Memory B cell (primary cell): ENCODE results near the gene APH1B.
"Not testable (repeated sequence)": the region's sequence is repeated elsewhere in the genome, so short reads cannot be mapped to it uniquely, and the experiment has no call there.

Experiments used
- ATAC-seq: fragments of 150-1000 bp; cut with Tn5 transposase; 2 replicates; pipeline ENCODE4 v1.10.0; 2021; ENCODE audit warnings: low read depth, mild to moderate bottlenecking, moderate library complexity
- DNase-seq, 2 donors: peaks; one replicate each; pipeline ENCODE4 v3.0.0; 2022; ENCODE audit warnings: low spot score in 2 of 2
- H3K27ac Mint-ChIP-seq: one replicate; pipeline ENCODE4 v1.8.0; 2022; ENCODE audit warnings: mild to moderate bottlenecking, moderate library complexity, mixed read lengths
- H3K27me3 Mint-ChIP-seq: one replicate; pipeline ENCODE4 v1.8.0; 2022; ENCODE audit warnings: mixed read lengths
- H3K36me3 Mint-ChIP-seq: one replicate; pipeline ENCODE4 v1.8.0; 2022; ENCODE audit warnings: mild to moderate bottlenecking, mixed read lengths
- H3K4me1 Mint-ChIP-seq: one replicate; pipeline ENCODE4 v1.8.0; 2022; ENCODE audit warnings: mixed read lengths
- H3K4me3 Mint-ChIP-seq: one replicate; pipeline ENCODE4 v1.8.0; 2022; ENCODE audit warnings: mild to moderate bottlenecking, moderate library complexity, mixed read lengths
- H3K9me3 Mint-ChIP-seq: one replicate; pipeline ENCODE4 v1.8.0; 2022; ENCODE audit warnings: mixed read lengths

Gene APH1B

DNA sequence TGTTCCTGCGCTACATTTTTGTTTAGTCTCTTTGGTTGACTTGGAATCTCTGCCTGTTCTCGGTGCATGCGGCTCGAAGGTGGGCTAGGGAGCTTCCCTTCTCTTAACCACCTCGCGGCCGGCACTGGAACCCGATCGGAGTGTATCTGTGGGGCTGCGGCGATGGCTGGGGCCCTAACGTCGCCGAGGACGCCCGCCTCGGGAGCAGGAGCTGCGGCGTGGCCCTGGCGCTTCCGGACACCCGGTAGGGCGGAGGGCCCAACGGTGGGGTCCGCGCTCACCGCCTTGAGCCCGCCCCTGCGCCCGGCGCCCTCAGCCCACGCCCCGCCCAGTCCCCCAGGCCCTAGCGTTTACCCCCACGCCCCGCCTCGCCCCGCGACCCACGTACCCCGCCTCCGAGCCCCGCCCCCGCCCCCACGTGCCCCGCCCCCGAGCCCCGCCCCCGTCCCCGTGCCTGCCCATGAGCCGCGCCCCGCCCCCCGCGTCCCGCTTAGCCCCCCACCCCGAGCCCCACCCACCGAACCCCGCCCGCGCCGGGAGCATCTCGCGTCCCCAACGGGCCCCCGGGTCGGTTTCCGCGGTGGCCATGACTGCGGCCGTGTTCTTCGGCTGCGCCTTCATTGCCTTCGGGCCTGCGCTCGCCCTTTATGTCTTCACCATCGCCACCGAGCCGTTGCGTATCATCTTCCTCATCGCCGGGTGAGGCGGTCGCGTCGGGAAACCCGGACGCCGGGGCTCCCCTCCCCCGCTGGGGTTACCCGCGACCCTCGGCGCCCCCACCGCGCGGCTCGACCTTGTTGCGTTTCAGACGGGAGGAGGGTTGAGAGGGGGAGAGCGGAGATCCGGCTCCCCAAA, at the start of gene APH1B:
TSS of gene APH1B (plus strand) at position 568 of the 855 bp plus-strand sequence. CDS start at position 587, 19 bp downstream.
- ATAC-seq, result peak; percentile 77
- peaks cover 2% of the 10 kb centered on the region for H3K36me3 Mint-ChIP-seq
- H3K4me3 Mint-ChIP-seq, result peak within 1 kb of the TSS; percentile 92
- no peaks in the 10 kb centered on the region for H3K9me3 Mint-ChIP-seq
- no peaks in the 10 kb centered on the region for H3K27me3 Mint-ChIP-seq
- peaks cover 14% of the 10 kb centered on the region for H3K4me1 Mint-ChIP-seq
- H3K27ac Mint-ChIP-seq, result peak within 1 kb of the TSS; percentile 85
- peak; percentile 69 to 71 for DNase-seq

DNA sequence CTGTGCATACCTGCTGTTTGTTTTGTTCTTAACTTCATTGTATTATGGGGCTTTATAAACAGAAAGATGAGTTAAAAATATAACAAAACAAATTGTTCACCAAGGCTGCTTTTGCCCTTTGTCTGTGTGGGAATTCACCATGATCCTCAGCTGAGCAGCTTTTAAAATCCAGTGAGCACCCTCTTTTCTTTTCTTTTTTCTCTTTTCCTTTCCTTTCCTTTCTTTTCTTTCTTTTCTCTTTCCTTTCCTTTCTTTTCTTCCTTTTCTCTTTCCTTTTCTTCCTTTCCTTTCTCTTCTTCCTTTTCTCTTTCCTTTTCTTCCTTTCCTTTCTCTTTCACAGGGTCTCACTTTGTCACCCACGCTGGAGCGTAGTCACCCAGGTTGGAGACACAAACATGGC, 49.7 kb upstream of the APH1B start:
- Mint-ChIP-seq H3K4me1 (peaks cover 20% of the 10 kb centered on the region), H3K36me3 (peaks cover 12% of the 10 kb centered on the region), H3K9me3 (no peaks in the 10 kb centered on the region), H3K4me3 (no peak overlapping the region), H3K27me3 (no peaks in the 10 kb centered on the region), H3K27ac (peak overlapping the region; percentile 80)
- ATAC-seq, result no peak
- DNase-seq, result no peak

DNA sequence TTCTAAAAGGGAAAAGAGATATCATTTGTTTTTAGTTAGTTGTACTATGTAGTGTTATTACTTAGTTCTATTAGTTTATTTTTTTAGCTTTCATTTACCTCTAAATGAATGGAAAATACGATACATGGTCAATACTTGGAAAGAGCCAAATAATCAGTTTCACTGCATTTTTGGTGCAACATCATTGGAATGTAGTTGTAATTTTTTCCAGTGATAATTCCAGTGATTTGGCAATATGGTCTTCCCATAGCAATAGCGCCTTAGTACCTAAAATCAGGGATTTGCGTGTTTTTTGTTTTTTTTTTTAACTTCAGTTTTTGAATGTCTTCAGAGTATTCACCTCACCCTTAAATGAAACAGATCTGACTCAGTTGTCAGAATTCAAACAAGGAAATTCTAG, 46.2 kb upstream of the APH1B start:
- peaks cover 8% of the 10 kb centered on the region for H3K36me3 Mint-ChIP-seq
- no peak for DNase-seq
- no peaks in the 10 kb centered on the region for H3K27me3 Mint-ChIP-seq
- H3K4me3 Mint-ChIP-seq, result no peak overlapping the region
- H3K4me1 Mint-ChIP-seq, result peaks cover 32% of the 10 kb centered on the region
- H3K27ac Mint-ChIP-seq, result peak overlapping the region; percentile 80
- no peaks in the 10 kb centered on the region for H3K9me3 Mint-ChIP-seq
- ATAC-seq, result no peak

DNA sequence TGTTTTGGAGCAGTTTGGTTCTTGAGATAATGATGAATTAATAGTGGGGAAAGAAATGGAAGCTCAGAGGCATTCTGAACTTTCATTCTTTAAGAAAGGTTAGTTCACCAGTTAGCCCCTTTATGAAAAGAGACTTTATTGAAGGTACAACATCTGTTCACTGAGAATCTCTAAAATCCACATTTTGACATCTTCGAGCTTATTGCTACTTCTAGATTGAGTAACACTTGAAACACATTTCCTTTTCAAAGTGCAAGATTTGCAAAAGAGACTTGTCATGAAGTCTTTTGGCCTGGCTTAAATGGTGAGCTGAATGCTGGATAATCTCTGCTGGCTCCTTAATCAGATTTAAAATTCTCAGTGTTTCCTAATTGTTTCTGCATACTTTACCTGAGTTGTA, 45.7 kb upstream of the APH1B start:
- no peak for DNase-seq
- no peaks in the 10 kb centered on the region for H3K9me3 Mint-ChIP-seq
- H3K27ac Mint-ChIP-seq, result peak overlapping the region; percentile 80
- no peaks in the 10 kb centered on the region for H3K27me3 Mint-ChIP-seq
- H3K4me1 Mint-ChIP-seq, result peaks cover 29% of the 10 kb centered on the region
- H3K4me3 Mint-ChIP-seq, result no peak overlapping the region
- ATAC-seq, result no peak
- H3K36me3 Mint-ChIP-seq, result peaks cover 7% of the 10 kb centered on the region

DNA sequence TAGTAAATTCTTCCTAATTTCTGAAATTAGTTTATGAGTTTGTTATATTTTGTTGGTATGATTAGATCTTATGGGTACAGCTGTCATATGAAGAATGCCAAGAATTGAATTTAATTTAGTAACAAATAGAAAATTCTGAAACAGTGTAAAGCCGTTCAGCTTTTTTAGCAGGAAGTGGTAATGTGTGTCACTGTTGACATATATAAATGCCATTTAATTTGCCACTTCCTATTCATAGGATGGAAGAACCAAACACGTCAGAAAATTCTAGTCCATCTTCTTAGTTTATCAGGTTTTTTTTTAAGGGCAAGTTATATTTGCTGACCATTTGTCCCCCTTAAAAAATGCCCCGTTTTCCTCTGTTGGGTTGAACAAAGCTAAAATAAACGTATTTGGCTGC, 45.0 kb upstream of the APH1B start:
- no peak overlapping the region for H3K4me3 Mint-ChIP-seq
- DNase-seq, result no peak
- H3K4me1 Mint-ChIP-seq, result peaks cover 33% of the 10 kb centered on the region
- no peaks in the 10 kb centered on the region for H3K27me3 Mint-ChIP-seq
- ATAC-seq, result peak; percentile 56
- H3K27ac Mint-ChIP-seq, result no peak overlapping the region
- H3K36me3 Mint-ChIP-seq, result peaks cover 13% of the 10 kb centered on the region
- no peaks in the 10 kb centered on the region for H3K9me3 Mint-ChIP-seq

DNA sequence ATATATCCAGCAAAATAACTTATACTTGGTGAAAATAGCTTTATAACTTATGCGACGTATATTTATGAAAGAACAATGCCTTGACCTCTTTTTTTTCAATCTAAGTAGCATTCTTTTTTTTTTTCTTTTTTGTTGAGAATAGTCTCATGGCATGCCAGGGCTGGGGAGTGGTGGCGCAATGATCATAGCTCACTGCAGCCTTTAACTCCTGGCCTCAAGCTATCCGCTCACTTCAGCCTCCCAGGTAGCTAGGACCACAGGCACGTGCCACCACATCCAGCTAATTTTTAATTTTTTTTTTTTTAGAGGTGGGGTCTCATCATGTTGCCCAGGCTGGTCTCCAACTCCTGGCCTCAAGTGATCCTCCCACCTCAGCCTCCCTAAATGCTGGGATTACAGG, 44.5 kb upstream of the APH1B start:
- Mint-ChIP-seq H3K36me3 (peaks cover 10% of the 10 kb centered on the region), H3K4me1 (peaks cover 33% of the 10 kb centered on the region), H3K9me3 (no peaks in the 10 kb centered on the region), H3K27me3 (no peaks in the 10 kb centered on the region), H3K4me3 (no peak overlapping the region), H3K27ac (no peak overlapping the region)
- DNase-seq (no peak), ATAC-seq (no peak)

DNA sequence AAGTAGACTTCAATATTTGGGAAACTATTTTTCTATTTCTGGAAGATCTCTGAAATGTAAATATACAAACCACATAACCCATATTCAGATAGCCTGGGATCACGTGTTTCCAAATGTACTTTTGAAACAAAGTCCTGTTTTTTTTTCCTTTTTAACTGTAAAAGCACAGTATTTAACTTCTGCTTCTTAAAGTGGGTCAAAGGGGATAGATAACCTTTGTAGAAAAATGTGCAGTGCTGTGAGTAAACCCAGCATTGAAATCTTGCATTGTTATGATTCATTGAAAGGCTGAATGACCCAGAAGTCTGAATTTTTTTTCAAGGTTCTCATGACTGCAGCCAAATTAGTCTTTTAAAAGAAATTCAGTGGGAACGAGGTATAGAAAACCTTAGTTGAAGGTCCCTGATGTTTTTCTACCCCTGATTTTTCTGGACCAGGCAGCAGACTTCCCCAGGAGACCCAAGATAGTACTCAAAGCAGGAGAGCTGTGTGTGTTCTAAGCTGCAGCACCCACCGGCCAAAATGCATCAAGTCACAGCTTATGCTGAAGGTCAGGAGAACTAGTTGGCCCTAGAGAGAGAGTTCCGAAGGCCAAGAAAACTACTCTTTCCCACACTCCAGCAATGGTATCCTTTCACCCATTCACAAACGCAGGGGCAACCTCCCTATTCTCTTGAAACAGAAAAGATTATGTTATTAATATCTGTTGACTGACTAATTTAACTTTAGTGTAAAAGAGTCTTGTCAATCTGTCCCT, 43.6 kb upstream of the APH1B start:
- H3K36me3 Mint-ChIP-seq, result peaks cover 9% of the 10 kb centered on the region
- no peak for ATAC-seq

DNA sequence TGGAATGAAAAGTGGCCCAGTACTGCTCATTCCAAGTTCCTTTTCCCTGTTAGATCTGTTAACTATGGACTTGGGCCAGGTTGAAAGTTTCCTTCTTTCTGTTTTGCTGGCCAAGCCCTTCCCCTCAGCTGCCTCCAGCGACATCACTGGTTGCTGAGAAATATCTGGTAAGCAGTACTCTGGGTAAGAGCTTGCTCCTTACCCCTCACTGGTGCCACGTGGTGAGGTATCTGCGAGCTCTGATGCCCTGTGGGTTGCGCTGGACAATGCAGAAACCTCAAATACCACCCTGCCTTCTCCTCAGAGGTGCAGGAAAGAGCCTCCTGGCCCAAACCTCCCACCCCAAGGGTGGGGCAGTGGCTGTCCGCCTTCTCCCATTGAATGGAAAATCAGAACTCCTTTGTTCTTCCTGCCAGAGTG, 42.9 kb upstream of the APH1B start:
- Mint-ChIP-seq H3K4me3 (no peak overlapping the region), H3K36me3 (peaks cover 9% of the 10 kb centered on the region), H3K4me1 (peaks cover 38% of the 10 kb centered on the region), H3K27ac (peak overlapping the region; percentile 76), H3K27me3 (no peaks in the 10 kb centered on the region), H3K9me3 (no peaks in the 10 kb centered on the region)
- ATAC-seq, result peak; percentile 41
- no peak for DNase-seq

More for the DNA sequence above, 43.6 kb upstream of the APH1B start:
- no peaks in the 10 kb centered on the region for H3K9me3 Mint-ChIP-seq
- H3K4me3 Mint-ChIP-seq, result no peak overlapping the region
- H3K4me1 Mint-ChIP-seq, result peaks cover 37% of the 10 kb centered on the region
- no peaks in the 10 kb centered on the region for H3K27me3 Mint-ChIP-seq
- peak overlapping the region; percentile 76 for H3K27ac Mint-ChIP-seq
- DNase-seq, result no peak

DNA sequence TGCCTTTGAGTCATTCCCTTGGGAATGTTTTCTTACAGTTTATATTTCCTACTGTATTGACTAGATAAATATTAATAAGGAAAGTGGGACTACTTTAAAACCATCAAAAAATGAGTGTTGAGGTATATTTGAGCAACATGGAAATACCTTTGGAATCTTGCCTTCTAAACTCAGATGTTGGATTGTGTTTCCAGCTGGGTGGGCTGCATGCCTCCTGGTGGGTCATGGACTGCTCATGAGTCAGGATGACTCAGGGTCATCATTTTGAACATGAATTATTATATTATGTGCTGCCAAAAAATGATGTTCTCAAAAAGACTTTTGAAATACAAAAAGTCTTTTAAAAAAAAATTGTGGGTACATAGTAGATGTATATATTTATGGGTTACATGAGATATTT, 41.1 kb upstream of the APH1B start:
- H3K4me3 Mint-ChIP-seq, result no peak overlapping the region
- no peak overlapping the region for H3K27ac Mint-ChIP-seq
- DNase-seq (no peak), ATAC-seq (no peak)
- peaks cover 12% of the 10 kb centered on the region for H3K36me3 Mint-ChIP-seq
- H3K27me3 Mint-ChIP-seq, result no peaks in the 10 kb centered on the region
- peaks cover 41% of the 10 kb centered on the region for H3K4me1 Mint-ChIP-seq
- no peaks in the 10 kb centered on the region for H3K9me3 Mint-ChIP-seq

DNA sequence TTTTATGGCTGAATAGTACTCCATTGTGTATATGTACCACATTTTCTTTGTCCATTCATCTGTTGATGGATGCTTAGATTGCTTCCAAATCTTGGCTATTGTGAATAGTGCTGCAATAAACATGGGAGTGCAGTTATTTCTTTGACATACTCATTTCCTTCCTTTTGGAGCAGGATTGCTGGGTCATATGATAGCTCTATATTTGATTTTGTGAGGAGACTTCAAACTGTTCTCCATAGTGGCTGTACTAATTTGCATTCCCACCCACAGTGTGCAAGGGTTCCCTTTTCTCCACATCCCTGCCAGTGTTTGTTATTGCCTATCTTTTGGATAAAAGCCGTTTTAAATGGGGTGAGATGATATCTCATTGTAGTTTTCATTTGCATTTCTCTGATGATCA, 40.3 kb upstream of the APH1B start:
- H3K9me3 Mint-ChIP-seq, DNase-seq, H3K4me3 Mint-ChIP-seq, H3K27me3 Mint-ChIP-seq, ATAC-seq: not testable (repeated sequence)
- peak overlapping the region; percentile 79 for H3K27ac Mint-ChIP-seq
- peaks cover 16% of the 10 kb centered on the region for H3K36me3 Mint-ChIP-seq
- H3K4me1 Mint-ChIP-seq, result peaks cover 35% of the 10 kb centered on the region

DNA sequence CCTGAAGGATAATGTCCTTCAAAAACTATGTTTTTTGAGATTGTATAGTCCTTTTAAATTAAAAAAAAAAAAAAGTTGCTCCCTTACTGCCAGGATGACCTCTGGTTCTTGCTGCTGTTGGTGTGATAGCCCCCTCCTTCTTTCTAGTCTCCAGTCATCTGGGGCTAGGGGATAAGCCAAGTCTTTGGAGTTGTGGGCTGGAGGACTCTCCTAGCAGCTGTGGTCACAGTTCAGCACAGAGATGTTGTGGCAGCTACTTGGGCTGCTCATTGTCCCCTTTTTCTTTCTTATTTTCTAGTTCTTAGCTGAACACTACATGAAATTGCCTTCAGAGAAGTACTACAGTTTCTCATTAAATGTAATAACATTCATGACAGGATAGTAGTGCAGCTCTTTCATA, 39.2 kb upstream of the APH1B start:
- Mint-ChIP-seq H3K27me3 (no peaks in the 10 kb centered on the region), H3K36me3 (peaks cover 21% of the 10 kb centered on the region), H3K4me3 (no peak overlapping the region), H3K9me3 (no peaks in the 10 kb centered on the region), H3K4me1 (peaks cover 35% of the 10 kb centered on the region), H3K27ac (peak overlapping the region; percentile 79)
- DNase-seq (no peak), ATAC-seq (no peak)

DNA sequence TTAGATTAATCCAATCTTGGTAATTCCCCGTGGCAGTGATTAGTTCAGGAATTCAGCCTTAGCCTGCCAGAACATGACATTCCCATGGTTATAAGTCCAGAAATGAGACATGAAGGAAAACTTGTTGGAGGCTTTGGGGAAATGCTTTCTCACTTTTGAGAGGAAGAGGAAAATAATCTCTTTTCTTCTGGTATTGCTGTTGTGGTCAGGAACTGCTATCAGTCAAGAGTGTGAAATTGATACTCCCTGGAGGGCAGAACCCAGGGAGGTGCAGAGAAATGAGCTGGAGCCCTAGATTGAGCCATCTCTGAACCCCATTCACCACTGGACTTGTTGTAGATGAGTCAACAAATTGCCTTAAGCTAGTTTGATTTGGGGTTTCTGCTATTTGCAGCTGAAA, 38.6 kb upstream of the APH1B start:
- ATAC-seq (no peak), DNase-seq (no peak)
- peaks cover 37% of the 10 kb centered on the region for H3K4me1 Mint-ChIP-seq
- H3K4me3 Mint-ChIP-seq, result no peak overlapping the region
- H3K27me3 Mint-ChIP-seq, result no peaks in the 10 kb centered on the region
- H3K9me3 Mint-ChIP-seq, result peaks cover 1% of the 10 kb centered on the region
- H3K27ac Mint-ChIP-seq, result no peak overlapping the region
- H3K36me3 Mint-ChIP-seq, result peaks cover 27% of the 10 kb centered on the region

DNA sequence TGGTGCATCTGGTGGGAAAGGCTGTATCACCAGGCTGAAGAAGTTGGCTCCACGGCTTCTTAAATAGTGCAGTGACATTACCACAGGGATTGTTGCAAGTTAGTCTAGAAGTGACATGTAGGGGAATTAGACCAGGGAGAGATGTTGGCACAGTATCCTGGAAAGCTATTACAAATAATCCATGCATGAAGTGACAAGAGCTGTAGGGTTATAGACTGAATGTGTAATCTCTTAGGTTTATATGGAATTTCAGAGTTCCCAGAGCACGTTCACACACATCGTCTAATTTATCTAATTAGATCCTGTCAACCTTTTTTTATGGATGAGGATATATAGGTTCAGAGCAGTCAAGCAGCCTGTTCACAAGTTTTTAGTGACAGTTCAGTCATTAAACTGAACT, 37.3 kb upstream of the APH1B start:
- DNase-seq, result no peak
- no peaks in the 10 kb centered on the region for H3K27me3 Mint-ChIP-seq
- peaks cover 31% of the 10 kb centered on the region for H3K4me1 Mint-ChIP-seq
- peak overlapping the region; percentile 33 for H3K27ac Mint-ChIP-seq
- no peak for ATAC-seq
- H3K36me3 Mint-ChIP-seq, result peaks cover 29% of the 10 kb centered on the region
- no peak overlapping the region for H3K4me3 Mint-ChIP-seq
- peaks cover 1% of the 10 kb centered on the region for H3K9me3 Mint-ChIP-seq

DNA sequence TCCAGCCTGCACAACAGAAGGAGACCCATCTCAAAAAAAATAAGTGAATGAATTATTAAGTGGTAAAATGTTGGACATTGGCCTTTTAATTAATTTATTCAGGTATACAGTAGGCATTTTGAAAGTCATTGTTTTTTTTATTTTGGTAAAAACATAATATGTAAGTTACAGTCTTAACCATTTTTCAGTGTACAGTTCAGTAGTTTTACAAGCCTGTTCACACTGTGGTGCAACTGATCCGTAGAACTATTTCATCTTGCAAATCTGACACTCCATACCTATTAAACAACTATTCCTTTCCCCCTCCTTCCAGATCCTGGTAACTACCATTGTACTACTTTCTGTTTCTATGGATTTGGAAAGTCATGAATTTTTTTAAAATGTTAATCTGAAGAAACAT, 36.1 kb upstream of the APH1B start:
- no peak for DNase-seq
- Mint-ChIP-seq H3K36me3 (peaks cover 30% of the 10 kb centered on the region), H3K4me3 (no peak overlapping the region), H3K9me3 (peaks cover 1% of the 10 kb centered on the region), H3K4me1 (peaks cover 26% of the 10 kb centered on the region), H3K27me3 (no peaks in the 10 kb centered on the region), H3K27ac (peak overlapping the region; percentile 41)
- no peak for ATAC-seq
